H9 (cell line): ENCODE results near the gene TEX19. TPM values are rescaled to one million over a fixed set of nuclear protein-coding genes. Genes with fewer than 3 reads are reported as not detected.

ENCODE experiments used
- DNase-seq: peaks from one replicate; pipeline ENCODE4 v3.0.0-alpha.2; 2017
- H2AFZ ChIP-seq: one replicate; pipeline ENCODE4 v1.6.1; 2013; ENCODE audit warnings: mild to moderate bottlenecking, low read length, control low read depth, moderate library complexity
- H2AK5ac ChIP-seq: 2 replicates; pipeline ENCODE4 v1.6.1; 2013; ENCODE audit warnings: low read length, control low read depth, mixed read lengths; ENCODE audit not compliant: insufficient read length
- H2BK120ac ChIP-seq: one replicate; pipeline ENCODE4 v1.6.1; 2013; ENCODE audit warnings: low read depth, mild to moderate bottlenecking, low read length, control low read depth, inconsistent platforms; ENCODE audit not compliant: poor library complexity, severe bottlenecking
- H2BK12ac ChIP-seq: 2 replicates; pipeline ENCODE4 v1.6.1; 2013; ENCODE audit warnings: low read length, control low read depth, mixed read lengths, low read depth; ENCODE audit not compliant: insufficient read length
- H2BK15ac ChIP-seq: 2 replicates; pipeline ENCODE4 v1.6.1; 2013; ENCODE audit warnings: low read depth, low read length, control low read depth
- H2BK20ac ChIP-seq: one replicate; pipeline ENCODE4 v1.6.1; 2013; ENCODE audit warnings: low read depth, mild to moderate bottlenecking, low read length, control low read depth, inconsistent platforms; ENCODE audit not compliant: poor library complexity, severe bottlenecking
- H2BK5ac ChIP-seq: 2 replicates; pipeline ENCODE4 v1.6.1; 2013; ENCODE audit warnings: low read length, control low read depth, mixed read lengths; ENCODE audit not compliant: insufficient read length
- H3K14ac ChIP-seq: 2 replicates; pipeline ENCODE4 v1.6.1; 2013; ENCODE audit warnings: low read length, control low read depth; ENCODE audit not compliant: insufficient read depth
- H3K18ac ChIP-seq: 2 replicates; pipeline ENCODE4 v1.6.1; 2013; ENCODE audit warnings: low read depth, mild to moderate bottlenecking, mixed read lengths, low read length, control low read depth; ENCODE audit not compliant: insufficient read length
- H3K23ac ChIP-seq: 2 replicates; pipeline ENCODE4 v1.6.1; 2013; ENCODE audit warnings: low read length, control low read depth, mixed read lengths, low read depth; ENCODE audit not compliant: insufficient read length
- H3K23me2 ChIP-seq: 2 replicates; pipeline ENCODE4 v1.6.1; 2013; ENCODE audit warnings: low read depth, mild to moderate bottlenecking, mixed read lengths, low read length, control low read depth; ENCODE audit not compliant: insufficient read length, poor library complexity, severe bottlenecking
- H3K27ac ChIP-seq: 2 replicates; pipeline ENCODE4 v1.5.1; 2013; ENCODE audit warnings: low read length, control low read depth, mixed read lengths, low read depth; ENCODE audit not compliant: insufficient read length
- H3K27me3 ChIP-seq: 2 replicates; pipeline ENCODE4 v1.6.1; 2013; ENCODE audit warnings: low read length, control low read depth, inconsistent platforms; ENCODE audit not compliant: insufficient read depth
- H3K4ac ChIP-seq: 2 replicates; pipeline ENCODE4 v1.6.1; 2013; ENCODE audit warnings: low read depth, mild to moderate bottlenecking, control low read depth, inconsistent platforms, low read length, moderate library complexity
- H3K4me1 ChIP-seq: 2 replicates; pipeline ENCODE4 v1.6.1; 2013; ENCODE audit warnings: low read length, control low read depth, inconsistent platforms; ENCODE audit not compliant: insufficient read depth
- H3K4me2 ChIP-seq: 2 replicates; pipeline ENCODE4 v1.6.1; 2013; ENCODE audit warnings: low read length, control low read depth, mixed read lengths; ENCODE audit not compliant: insufficient read length, insufficient read depth
- H3K56ac ChIP-seq: 2 replicates; pipeline ENCODE4 v1.6.1; 2013; ENCODE audit warnings: low read depth, mild to moderate bottlenecking, mixed read lengths, low read length, control low read depth; ENCODE audit not compliant: insufficient read length
- H3K79me1 ChIP-seq: 2 replicates; pipeline ENCODE4 v1.6.1; 2013; ENCODE audit warnings: low read depth, mild to moderate bottlenecking, moderate library complexity, low read length, control low read depth, inconsistent platforms; ENCODE audit not compliant: insufficient read depth, poor library complexity, severe bottlenecking
- H3K79me2 ChIP-seq: 2 replicates; pipeline ENCODE4 v1.6.1; 2013; ENCODE audit warnings: low read length, control low read depth, inconsistent platforms; ENCODE audit not compliant: insufficient read depth
- H3K9ac ChIP-seq: 2 replicates; pipeline ENCODE4 v1.6.1; 2013; ENCODE audit warnings: low read length, control low read depth, mixed read lengths; ENCODE audit not compliant: insufficient read length; ENCODE audit errors: extremely low read depth
- H3K9me3 ChIP-seq: one replicate; pipeline ENCODE4 v1.6.1; 2013; ENCODE audit warnings: low read depth, low read length, inconsistent platforms; ENCODE audit not compliant: control insufficient read depth
- H3T11ph ChIP-seq: one replicate; pipeline ENCODE4 v1.6.1; 2013; ENCODE audit warnings: mild to moderate bottlenecking, low read length, control low read depth, inconsistent platforms
- H4K20me1 ChIP-seq: one replicate; pipeline ENCODE4 v1.6.1; 2013; ENCODE audit not compliant: control insufficient read depth, insufficient read length, insufficient read depth
- H4K5ac ChIP-seq: 2 replicates; pipeline ENCODE4 v1.6.1; 2013; ENCODE audit warnings: low read depth, mild to moderate bottlenecking, mixed read lengths, low read length, control low read depth; ENCODE audit not compliant: insufficient read length
- H4K8ac ChIP-seq: replicated peaks from 2 replicates; pipeline ENCODE4 v1.6.1; 2013; ENCODE audit warnings: low read length, control low read depth, mixed read lengths, low read depth; ENCODE audit not compliant: insufficient read length
- H4K91ac ChIP-seq: 2 replicates; pipeline ENCODE4 v1.6.1; 2013; ENCODE audit warnings: low read depth, mild to moderate bottlenecking, moderate library complexity, mixed read lengths, low read length, control low read depth; ENCODE audit not compliant: insufficient read length
- H3K27ac Mint-ChIP-seq, 3 experiments: 2 replicates in 2 of 3; 3 replicates in 1 of 3; pipeline ENCODE4 v1.8.0; 2020 to 2021; ENCODE audit warnings: mixed read lengths in 3 of 3, mild to moderate bottlenecking in 1 of 3, moderate library complexity in 1 of 3
- H3K27me3 Mint-ChIP-seq: 2 replicates; pipeline ENCODE4 v1.8.0; 2021; ENCODE audit warnings: low read depth, mild to moderate bottlenecking, moderate library complexity, mixed read lengths
- H3K36me3 Mint-ChIP-seq, 3 experiments: 2 replicates in 2 of 3; 3 replicates in 1 of 3; pipeline ENCODE4 v1.8.0; 2020 to 2021; ENCODE audit warnings: low read depth in 3 of 3, mixed read lengths in 3 of 3; ENCODE audit not compliant: insufficient read depth in 1 of 3
- H3K4me1 Mint-ChIP-seq, 2 experiments: 2 replicates each; pipeline ENCODE4 v1.8.0; 2020; ENCODE audit warnings: mixed read lengths in 2 of 2
- H3K4me3 Mint-ChIP-seq, 2 experiments: 2 replicates in 1 of 2; 3 replicates in 1 of 2; pipeline ENCODE4 v1.8.0; 2020 to 2021; ENCODE audit warnings: mild to moderate bottlenecking in 2 of 2, mixed read lengths in 2 of 2, moderate library complexity in 1 of 2
- H3K9me3 Mint-ChIP-seq, 2 experiments: 2 replicates in 1 of 2; 3 replicates in 1 of 2; pipeline ENCODE4 v1.8.0; 2020; ENCODE audit warnings: mild to moderate bottlenecking in 2 of 2, mixed read lengths in 2 of 2, moderate library complexity in 1 of 2
- CTCF ChIP-seq: fragments of 200-600 bp; sonication (generic); conservative IDR thresholded peaks from 3 replicates; pipeline ENCODE4 v1.8.0; 2021; ENCODE audit warnings: antibody characterized with exemption, mild to moderate bottlenecking
- WGBS: extraction: QIAGEN DNeasy Blood & Tissue Kit; methylation state at CpG from one replicate; pipeline ENCODE4 v1.1.7; 2013; ENCODE audit warnings: missing lambda C conversion rate, low lambda C conversion rate, mixed read lengths; ENCODE audit not compliant: insufficient read length; ENCODE audit errors: extremely low coverage; 5-methylcytosine and 5-hydroxymethylcytosine counted together
- total RNA-seq: library from RNA; stranded (reverse); gene quantifications from 2 replicates; pipeline ENCODE4 v1.2.1, GENCODE V29; 2021

The TEX19 gene
- total RNA-seq, 1 experiment from 2014 or later, result 1.4 TPM

- Histone ChIP-seq H2AFZ (no peak overlapping the region), H3K23me2 (no peaks in the 10 kb centered on the region), H4K91ac (no peak overlapping the region), H2BK15ac (no peak overlapping the region), H3T11ph (no peak overlapping the region), H4K20me1 (no peaks in the 10 kb centered on the region), H2BK5ac (no peak overlapping the region), H3K14ac (no peak overlapping the region), H3K4ac (no peak overlapping the region), H3K9ac (no peak overlapping the region), H3K56ac (no peak overlapping the region), H3K27ac (no peak overlapping the region), H3K18ac (no peak overlapping the region), H3K27me3 (peaks cover 10% of the 10 kb centered on the region; the same call in 1 of the 2 replicates), H2BK120ac (no peak overlapping the region), H4K8ac (no peak overlapping the region), H4K5ac (no peak overlapping the region), H2AK5ac (no peak overlapping the region), H3K4me1 (no peaks in the 10 kb centered on the region), H2BK20ac (no peak overlapping the region), H2BK12ac (no peak overlapping the region), H3K4me2 (peak overlapping the region; percentile 30), H3K9me3 (no peaks in the 10 kb centered on the region), H3K79me1 (no peaks in the 10 kb centered on the region), H3K23ac (no peak overlapping the region), H3K79me2 (no peaks in the 10 kb centered on the region)
- peak; percentile 59 for DNase-seq
- TF ChIP-seq CTCF, result no peak
- Mint-ChIP-seq H3K4me3 (peak overlapping the region; percentile 44 to 71), H3K27me3 (peaks cover 93% of the 10 kb centered on the region), H3K4me1 (peaks cover 16 to 35% of the 10 kb centered on the region in 2 experiments), H3K36me3 (no peaks in the 10 kb centered on the region; a peak in 1 of 7 replicates), H3K27ac (no peak overlapping the region), H3K9me3 (0 out of 5 replicates have a peak, but pooled peaks cover 0 to 3% of the 10 kb centered on the region in 2 experiments)
- no CpG with 5 or more reads among the region's 32 CpGs for WGBS
Measured at GRCh38 chr17:82332669-82333278, 26.3 kb upstream of the TEX19 start.
